Upper lobe of right lung (tissue), 1 donor: ENCODE measurements around the gene SQOR. TPM values are rescaled to one million over a fixed set of nuclear protein-coding genes. Genes with fewer than 3 reads are reported as not detected.
A peak's percentile ranks its signal among the peaks of the same experiment; 100 is the strongest.

Experiments used
- ATAC-seq: fragments of 200-7000 bp; cut with Tn5 transposase; one replicate; pipeline ENCODE4 v1.9.1; 2020; ENCODE audit warnings: mild to moderate bottlenecking, moderate library complexity
- DNase-seq: peaks from one replicate; pipeline ENCODE4 v3.0.0-alpha.2; 2020
- H3K27ac ChIP-seq: fragments of 200-600 bp; one replicate; pipeline ENCODE4 v1.8.0; 2022
- H3K27me3 ChIP-seq: fragments of 200-600 bp; one replicate; pipeline ENCODE4 v1.8.0; 2022; ENCODE audit warnings: mild to moderate bottlenecking
- H3K36me3 ChIP-seq: fragments of 200-600 bp; one replicate; pipeline ENCODE4 v1.8.0; 2022
- H3K4me1 ChIP-seq: fragments of 200-600 bp; one replicate; pipeline ENCODE4 v1.8.0; 2022
- H3K4me3 ChIP-seq: fragments of 200-600 bp; one replicate; pipeline ENCODE4 v1.8.0; 2022; ENCODE audit warnings: mild to moderate bottlenecking
- H3K9me3 ChIP-seq: fragments of 200-600 bp; one replicate; pipeline ENCODE4 v1.8.0; 2022
- CTCF ChIP-seq: fragments of 200-600 bp; IDR thresholded peaks from one replicate; pipeline ENCODE4 v1.8.0; 2022; ENCODE audit warnings: antibody characterized with exemption
- intact Hi-C: fragments of 100-400 bp; cut with DNase I; formaldehyde crosslinking; loops from one replicate; pipeline ENCODE4 v1.11.0; 2022
- long read RNA-seq: library from polyadenylated mRNA; unstranded; transcript quantifications from one replicate; pipeline ENCODE4 v2.0.0, GENCODE V29; 2021
- total RNA-seq: library from RNA; stranded (reverse); fragmentation: NEBNext Ultra II Directional; extraction: Animal tissue kit (Norgen Biotek cat#: 25700); gene quantifications from one replicate; pipeline ENCODE4 v1.2.1, GENCODE V29; 2021
- donor health status: DM: no; HTN: yes; CAD: no; lungs with severe emphysema.

SQOR gene
- 103 TPM for total RNA-seq
- long read RNA-seq, transcript SQOR-201 (10 exons, 2,003 nt): major isoform, 174 of 210 reads
- long read RNA-seq, partial matches to known transcripts: 17 of 210 reads
- long read RNA-seq, other reads (novel, unspliced or antisense): 17 of 210 reads

DNA sequence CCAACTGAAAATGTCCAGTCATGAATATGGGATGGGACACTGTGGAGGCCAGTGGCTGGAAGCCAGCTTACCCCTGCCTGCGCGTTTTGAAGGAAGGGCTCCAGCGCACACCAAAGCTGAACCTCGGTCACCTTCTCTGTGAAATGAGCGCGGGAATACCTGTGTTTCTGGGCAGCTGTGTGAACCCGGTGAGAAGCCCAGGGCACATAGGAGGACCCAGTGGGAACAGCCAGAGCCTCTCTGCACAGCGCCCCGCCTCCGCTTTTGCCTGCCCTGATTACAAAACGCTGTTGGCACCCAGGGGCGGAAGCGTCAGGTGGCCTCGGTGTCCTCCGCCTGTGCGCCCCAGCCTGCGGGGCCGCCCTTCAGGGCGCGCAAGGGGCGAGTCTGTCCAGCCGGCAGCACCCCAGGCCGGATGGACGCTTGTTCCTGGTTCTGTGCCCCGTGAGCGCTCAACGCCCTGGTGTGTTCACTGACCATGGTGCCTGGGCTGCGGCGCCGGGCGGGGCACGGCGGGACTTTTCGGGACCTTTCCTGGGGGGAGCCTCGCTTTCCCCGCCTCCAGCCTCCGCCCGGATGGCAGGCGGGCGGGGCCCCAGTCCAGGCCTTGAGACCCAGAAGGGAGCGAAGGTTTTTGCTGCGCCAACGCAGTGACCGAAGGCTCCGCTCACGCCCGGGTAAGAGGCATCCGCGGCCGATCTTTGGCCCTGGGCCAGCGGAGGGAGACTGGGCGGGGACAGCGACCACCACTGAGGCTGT lies at the start of gene SQOR:
TSS of gene SQOR (plus strand) at position 598 of the 759 bp plus-strand sequence. CDS start 23,895 bp downstream, outside the sequence.
- ATAC-seq: peak; percentile 93
- peak; percentile 96 for DNase-seq
- intact Hi-C loops: no loop called here
- Histone ChIP-seq H3K36me3 (no peaks in the 10 kb centered on the region), H3K27ac (peak within 1 kb of the TSS; percentile 97), H3K27me3 (no peaks in the 10 kb centered on the region), H3K4me1 (peaks cover 36% of the 10 kb centered on the region), H3K4me3 (peak within 1 kb of the TSS; percentile 87), H3K9me3 (no peaks in the 10 kb centered on the region)
- no peak for TF ChIP-seq CTCF

GRCh38 chr15:45585069-45585791 lies 49.6 kb upstream of the SQOR start:
- Histone ChIP-seq H3K4me3 (no peak overlapping the region), H3K4me1 (peaks cover 25% of the 10 kb centered on the region), H3K27ac (no peak overlapping the region), H3K27me3 (no peaks in the 10 kb centered on the region), H3K36me3 (no peaks in the 10 kb centered on the region), H3K9me3 (no peaks in the 10 kb centered on the region)
- ATAC-seq (no peak), DNase-seq (no peak)
- intact Hi-C loops: no loop called here
- TF ChIP-seq CTCF: no peak

DNA sequence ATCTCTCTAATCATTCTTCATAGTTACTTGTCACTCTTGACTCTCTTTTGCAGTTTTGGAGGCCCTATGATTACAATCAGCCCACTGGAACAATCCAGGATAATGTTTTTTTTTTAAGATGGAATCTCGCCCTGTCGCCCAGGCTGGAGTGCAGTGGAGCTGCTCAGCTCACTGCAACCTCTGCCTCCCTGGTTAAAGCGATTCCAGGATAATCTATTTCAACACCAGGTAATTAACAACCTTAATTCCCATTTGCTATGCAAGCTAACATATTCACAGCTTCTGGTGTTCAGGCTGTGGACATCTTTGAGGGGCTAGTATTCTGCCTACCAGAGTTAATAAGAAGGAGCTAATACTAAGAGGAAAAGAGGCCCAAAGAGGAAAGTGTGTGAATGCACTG lies 48.7 kb upstream of the SQOR start:
- no peak for TF ChIP-seq CTCF
- Histone ChIP-seq H3K9me3 (no peaks in the 10 kb centered on the region), H3K4me3 (peak overlapping the region; percentile 85), H3K27ac (peak overlapping the region; percentile 99), H3K4me1 (peaks cover 33% of the 10 kb centered on the region), H3K27me3 (no peaks in the 10 kb centered on the region), H3K36me3 (no peaks in the 10 kb centered on the region)
- intact Hi-C loops: no loop called here
- ATAC-seq: no peak
- DNase-seq: no peak

DNA sequence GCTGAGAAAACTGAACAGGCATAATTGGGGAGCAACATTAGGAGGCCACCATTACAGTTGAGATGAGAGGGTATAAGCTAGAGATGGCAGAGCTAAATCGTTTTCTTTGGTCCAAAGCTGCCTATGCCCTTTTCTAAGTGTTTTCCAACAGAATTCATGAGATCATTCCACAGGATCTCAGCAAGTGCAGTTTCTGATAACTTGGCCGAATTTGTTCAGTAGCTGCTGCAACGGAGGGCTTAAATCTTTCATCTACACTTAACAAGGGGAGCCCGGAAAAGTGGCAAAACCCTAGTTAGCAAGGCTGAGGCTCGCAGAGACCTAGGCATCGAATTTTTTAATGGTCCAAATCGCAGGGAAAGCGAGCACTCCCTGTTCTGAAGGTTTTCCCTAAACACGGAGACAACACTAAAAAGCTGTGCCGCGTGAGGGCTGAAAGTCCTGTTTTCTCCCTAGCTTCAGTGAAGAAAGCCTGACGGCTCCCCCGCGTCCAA lies 48.2 kb upstream of the SQOR start:
- H3K4me1 ChIP-seq: peaks cover 33% of the 10 kb centered on the region
- intact Hi-C loops: no loop called here
- ATAC-seq: no peak

More for the DNA sequence above, 48.2 kb upstream of the SQOR start:
- Histone ChIP-seq H3K36me3 (no peaks in the 10 kb centered on the region), H3K27me3 (no peaks in the 10 kb centered on the region), H3K9me3 (no peaks in the 10 kb centered on the region), H3K27ac (peak overlapping the region; percentile 99), H3K4me3 (peak overlapping the region; percentile 85)
- no peak for DNase-seq
- no peak for TF ChIP-seq CTCF
